GM19372 (cell line): ENCODE data around the gene HCFC1R1.

ENCODE experiments used
- ATAC-seq: cut with Tn5 transposase; IDR thresholded peaks from one replicate; pipeline ENCODE4 v1.9.1; 2021; ENCODE audit warnings: mild to moderate bottlenecking, low read depth, moderate library complexity; ENCODE audit not compliant: unreplicated experiment

The HCFC1R1 gene

GRCh38 chr16:3035972-3036725 is 12.4 kb upstream of the HCFC1R1 start:
- no peak for ATAC-seq

GRCh38 chr16:3035289-3035971 is 11.7 kb upstream of the HCFC1R1 start:
- ATAC-seq = no peak

GRCh38 chr16:3032624-3033023 is 8.9 kb upstream of the HCFC1R1 start:
- no peak for ATAC-seq

GRCh38 chr16:3030222-3031212 is 6.8 kb upstream of the HCFC1R1 start:
- ATAC-seq = no peak

GRCh38 chr16:3029491-3030221 is 5.9 kb upstream of the HCFC1R1 start:
- ATAC-seq = no peak

- no peak for ATAC-seq
Observed at GRCh38 chr16:3028716-3029319, 5.1 kb upstream of the HCFC1R1 start.

- no peak for ATAC-seq
Observed at GRCh38 chr16:3027983-3028715, 4.4 kb upstream of the HCFC1R1 start.

- ATAC-seq = no peak
Observed at GRCh38 chr16:3027489-3027795, 3.7 kb upstream of the HCFC1R1 start.

GRCh38 chr16:3026609-3027488 is 3.1 kb upstream of the HCFC1R1 start:
- no peak for ATAC-seq

- ATAC-seq = no peak
Observed at GRCh38 chr16:3026003-3026378, 2.2 kb upstream of the HCFC1R1 start.

- no peak for ATAC-seq
Observed at GRCh38 chr16:3025032-3026002, 1.6 kb upstream of the HCFC1R1 start.

- ATAC-seq = no peak
Observed at GRCh38 chr16:3023415-3023668, 400 bp downstream of the HCFC1R1 start.

GRCh38 chr16:3022684-3023414 is 893 bp downstream of the HCFC1R1 start:
- no peak for ATAC-seq

- no peak for ATAC-seq
Observed at GRCh38 chr16:3022208-3022683, 1.5 kb downstream of the HCFC1R1 start.

GRCh38 chr16:3021449-3022207 is 2.1 kb downstream of the HCFC1R1 start:
- no peak for ATAC-seq
